DMS53 (cell line): ENCODE data around the gene PPP1R1B.

ENCODE experiments used
- DNase-seq: peaks from one replicate; lab custom pipeline; 2025; lab: John Stamatoyannopoulos, UW

The PPP1R1B gene

DNA sequence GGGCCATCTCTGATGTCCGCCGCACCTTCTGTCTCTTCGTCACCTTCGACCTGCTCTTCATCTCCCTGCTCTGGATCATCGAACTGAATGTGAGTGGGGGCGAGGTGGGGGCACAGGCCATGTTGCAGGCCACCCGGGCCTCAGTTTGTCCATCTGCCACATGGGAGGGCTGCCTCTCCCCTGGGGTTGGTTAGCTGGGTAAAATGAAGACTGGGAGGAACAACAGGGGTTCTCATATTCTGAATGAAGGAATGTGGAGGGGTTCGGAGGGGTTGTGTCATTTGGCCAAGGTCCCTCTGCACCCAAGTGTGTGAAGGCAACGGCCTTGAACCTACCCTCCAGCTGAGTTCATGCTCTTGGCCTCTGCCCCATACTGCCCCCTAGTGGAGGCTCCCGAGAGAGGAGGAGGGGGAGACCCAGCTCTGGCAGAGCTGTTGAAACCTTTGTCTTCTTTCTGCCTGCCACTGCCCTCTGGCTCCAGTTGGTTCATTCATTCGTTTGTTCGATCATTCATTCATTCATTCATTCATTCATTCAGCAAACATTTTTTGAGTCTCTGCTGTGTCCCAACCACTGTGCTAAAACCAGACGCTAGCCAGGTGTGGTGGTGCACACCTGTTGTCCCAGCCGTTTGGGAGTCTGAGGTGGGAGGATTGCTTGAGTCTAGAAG is 27.0 kb downstream of the PPP1R1B start:
- DNase-seq: peak; percentile 66

DNA sequence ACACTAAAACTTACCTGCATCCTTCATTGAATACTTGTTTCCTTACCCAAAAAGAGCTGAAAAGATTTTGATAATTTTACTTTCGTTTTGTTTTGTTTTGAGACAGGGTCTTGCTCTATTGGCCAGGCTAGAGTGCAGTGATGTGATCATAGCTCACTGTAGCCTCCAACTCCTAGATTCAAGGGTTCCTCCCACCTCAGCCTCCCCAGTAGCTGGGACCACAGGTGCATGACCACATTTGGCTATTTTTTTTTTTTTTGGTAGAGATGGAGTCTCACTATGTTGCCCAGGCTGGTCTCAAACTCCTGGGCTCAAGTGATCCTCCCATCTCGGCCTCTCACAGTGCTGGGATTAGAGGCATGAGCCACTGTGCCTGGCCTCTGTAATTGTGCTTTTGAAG is 28.4 kb downstream of the PPP1R1B start:
- no peak for DNase-seq

DNA sequence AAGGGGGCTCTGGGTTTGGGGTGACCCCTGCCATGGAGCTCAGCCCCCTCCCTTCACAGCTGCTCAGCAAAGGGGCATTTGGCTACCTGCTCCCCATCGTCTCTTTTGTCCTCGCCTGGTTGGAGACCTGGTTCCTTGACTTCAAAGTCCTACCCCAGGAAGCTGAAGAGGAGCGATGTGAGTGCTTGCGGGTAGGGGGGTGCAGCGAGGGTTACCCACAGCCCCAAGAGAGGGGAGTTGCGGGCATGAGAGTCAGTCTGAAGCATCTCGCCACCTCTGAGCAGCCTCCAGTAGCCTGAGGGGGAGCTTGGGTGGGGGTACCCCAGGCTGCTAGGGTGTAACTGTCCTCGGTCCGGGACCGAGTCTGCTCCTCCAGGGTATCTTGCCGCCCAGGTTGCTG is 31.6 kb downstream of the PPP1R1B start:
- no peak for DNase-seq

DNA sequence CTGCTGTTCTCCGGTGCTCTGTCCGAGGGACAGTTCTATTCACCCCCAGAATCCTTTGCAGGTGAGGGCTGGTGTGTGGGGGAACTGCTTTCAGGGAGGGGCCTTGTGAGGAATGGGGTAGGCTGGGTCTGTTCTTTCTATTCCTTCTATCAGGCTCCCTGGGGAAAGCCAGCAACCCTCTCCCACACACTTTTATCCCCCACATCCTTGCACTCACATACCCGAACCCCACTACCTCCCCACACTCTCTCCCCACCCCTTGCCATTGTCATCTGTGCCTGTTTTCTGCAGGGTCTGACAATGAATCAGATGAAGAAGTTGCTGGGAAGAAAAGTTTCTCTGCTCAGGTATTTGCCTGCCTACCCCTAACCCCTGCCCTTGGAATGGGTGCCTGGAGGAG is 32.0 kb downstream of the PPP1R1B start:
- no peak for DNase-seq

GRCh38 chr17:39659279-39660010 is 32.7 kb downstream of the PPP1R1B start:
- DNase-seq: no peak

- no peak for DNase-seq
These were observed 33.2 kb downstream of the PPP1R1B start for GRCh38 chr17:39660011-39660360.

DNA sequence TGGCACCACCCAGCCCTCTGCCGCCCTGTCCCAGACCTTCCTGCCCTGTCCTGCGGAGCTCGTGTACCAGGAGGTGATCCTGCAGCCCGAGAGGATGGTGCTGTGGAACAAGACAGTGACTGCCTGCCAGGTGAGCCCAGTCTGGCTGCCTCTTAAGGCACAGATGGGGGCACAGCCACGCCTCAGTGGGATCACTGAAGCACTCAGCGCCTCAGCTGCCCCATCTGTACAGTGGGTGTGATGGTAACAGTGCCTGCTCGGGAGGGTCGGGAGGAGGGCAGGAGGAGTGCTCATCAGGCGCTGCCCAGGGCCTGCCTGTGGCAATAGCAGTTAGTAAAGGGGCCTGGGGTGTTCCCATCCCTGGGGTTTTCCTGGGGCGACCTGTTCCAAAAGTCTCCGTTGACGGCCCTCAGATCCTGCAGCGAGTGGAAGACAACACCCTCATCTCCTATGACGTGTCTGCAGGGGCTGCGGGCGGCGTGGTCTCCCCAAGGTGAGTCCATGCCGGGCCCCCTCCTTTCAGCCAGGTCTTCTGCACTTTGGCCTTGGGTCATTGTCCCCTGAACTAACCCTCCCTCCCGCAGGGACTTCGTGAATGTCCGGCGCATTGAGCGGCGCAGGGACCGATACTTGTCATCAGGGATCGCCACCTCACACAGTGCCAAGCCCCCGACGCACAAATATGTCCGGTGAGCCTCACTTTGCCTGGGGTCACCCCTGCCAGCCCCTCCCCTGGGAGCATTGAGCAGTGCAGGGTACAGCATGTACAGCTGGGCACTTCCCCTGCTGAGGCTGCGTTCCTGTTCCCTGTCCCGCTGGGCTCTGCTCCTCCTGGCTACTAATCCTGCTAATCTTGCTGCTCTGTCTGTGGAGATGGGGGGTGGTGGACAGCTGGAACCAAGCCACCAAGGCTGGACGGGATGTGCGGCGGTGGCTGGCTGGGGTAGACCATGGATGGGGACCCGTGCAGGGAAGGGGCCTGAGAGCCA is 33.9 kb downstream of the PPP1R1B start:
- no peak for DNase-seq

GRCh38 chr17:39661744-39662541 is 35.2 kb downstream of the PPP1R1B start:
- no peak for DNase-seq

GRCh38 chr17:39662551-39663339 is 36.0 kb downstream of the PPP1R1B start:
- no peak for DNase-seq

- no peak for DNase-seq
These were observed 36.6 kb downstream of the PPP1R1B start for GRCh38 chr17:39663340-39663687.

GRCh38 chr17:39663688-39664580 is 37.2 kb downstream of the PPP1R1B start:
- DNase-seq: no peak

DNA sequence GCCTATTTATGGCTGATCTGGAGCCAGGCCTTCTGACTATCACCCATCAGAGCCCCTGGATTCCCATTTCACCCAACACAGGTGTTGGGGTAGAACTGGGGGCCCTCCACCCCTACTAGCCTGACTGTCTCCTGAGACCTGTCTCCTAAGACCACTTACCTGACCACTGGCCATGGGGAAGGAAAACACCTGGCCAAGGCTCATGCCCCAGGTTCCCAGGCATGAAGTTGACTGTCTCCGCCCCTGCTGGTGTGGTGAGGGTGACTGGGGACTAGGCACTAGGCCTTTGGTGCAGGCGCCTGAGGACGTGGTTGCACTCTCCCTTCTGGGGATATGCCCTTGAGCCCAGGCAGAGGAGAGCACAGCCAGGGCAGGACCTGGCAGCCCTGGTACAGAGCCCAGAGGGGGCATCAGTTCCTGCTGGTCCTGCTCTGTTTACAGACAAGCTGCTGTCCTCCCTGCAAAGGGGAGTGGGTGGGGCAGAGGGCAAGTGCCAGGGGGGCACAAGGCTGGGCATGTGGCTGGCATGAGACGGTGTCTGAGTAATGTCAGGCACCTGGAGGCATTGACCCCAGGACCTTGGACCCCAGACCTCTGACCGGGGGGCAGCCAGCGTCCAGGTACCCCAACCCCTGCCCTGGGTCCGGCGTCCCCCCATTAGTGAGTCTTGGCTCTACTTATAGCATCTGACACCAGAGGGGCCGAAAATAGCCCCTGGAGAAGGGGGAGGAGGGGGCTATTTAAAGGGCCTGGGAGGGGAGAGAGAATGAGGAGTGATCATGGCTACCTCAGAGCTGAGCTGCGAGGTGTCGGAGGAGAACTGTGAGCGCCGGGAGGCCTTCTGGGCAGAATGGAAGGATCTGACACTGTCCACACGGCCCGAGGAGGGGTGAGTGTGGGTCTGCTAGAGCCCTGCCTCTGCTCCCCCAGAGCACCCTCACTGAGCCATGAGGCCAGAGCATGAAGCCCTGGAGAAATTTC is 38.1 kb downstream of the PPP1R1B start, which contains the start of gene TCAP:
TCAP (plus strand) TSS at position 769 of the 981 bp plus-strand sequence; CDS start at position 780, 11 bp downstream.
- DNase-seq: peak; percentile 12

DNA sequence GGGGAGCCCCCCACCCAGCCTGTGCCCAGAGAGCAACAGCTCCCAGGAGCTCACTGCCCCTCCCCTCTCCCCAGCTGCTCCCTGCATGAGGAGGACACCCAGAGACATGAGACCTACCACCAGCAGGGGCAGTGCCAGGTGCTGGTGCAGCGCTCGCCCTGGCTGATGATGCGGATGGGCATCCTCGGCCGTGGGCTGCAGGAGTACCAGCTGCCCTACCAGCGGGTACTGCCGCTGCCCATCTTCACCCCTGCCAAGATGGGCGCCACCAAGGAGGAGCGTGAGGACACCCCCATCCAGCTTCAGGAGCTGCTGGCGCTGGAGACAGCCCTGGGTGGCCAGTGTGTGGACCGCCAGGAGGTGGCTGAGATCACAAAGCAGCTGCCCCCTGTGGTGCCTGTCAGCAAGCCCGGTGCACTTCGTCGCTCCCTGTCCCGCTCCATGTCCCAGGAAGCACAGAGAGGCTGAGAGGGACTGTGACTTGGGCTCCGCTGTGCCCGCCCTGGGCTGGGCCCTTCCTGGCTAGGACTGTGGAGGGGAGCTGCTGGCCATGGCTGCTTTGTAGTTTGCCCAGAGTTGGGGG is 39.0 kb downstream of the PPP1R1B start:
- peak; percentile 72 for DNase-seq

- DNase-seq: no peak
These were observed 39.5 kb downstream of the PPP1R1B start for GRCh38 chr17:39666231-39666600.

GRCh38 chr17:39666601-39667261 is 40.0 kb downstream of the PPP1R1B start:
- no peak for DNase-seq

DNA sequence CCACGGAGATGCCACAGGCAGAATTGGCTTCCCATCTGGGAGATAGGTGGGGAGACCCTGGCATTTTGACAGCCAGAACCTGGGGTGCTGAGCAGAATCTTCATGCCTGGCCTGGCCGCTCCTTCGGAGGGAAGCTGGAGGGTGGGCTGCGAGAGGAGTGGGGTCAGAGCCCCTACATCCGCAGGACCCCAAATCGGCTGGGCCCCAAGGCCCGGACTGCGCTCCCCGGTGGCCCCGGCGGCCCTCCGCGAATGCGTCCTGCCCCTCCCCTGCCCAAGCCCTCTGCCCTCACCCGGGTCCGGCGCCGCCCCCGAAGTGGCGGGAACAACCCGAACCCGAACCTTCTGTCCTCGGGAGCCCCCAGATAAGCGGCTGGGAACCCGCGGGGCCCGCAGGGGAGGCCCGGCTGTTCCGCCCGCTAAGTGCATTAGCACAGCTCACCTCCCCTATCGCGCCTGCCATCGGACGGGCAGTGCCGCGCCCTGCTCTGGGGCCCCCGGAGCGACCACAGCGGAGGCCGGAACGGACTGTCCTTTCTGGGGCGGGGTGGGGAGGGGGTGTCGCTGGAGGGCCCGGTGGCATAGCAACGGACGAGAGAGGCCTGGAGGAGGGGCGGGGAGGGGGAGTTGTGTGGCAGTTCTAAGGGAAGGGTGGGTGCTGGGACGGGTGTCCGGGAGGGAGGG is 40.7 kb downstream of the PPP1R1B start:
- peak; percentile 22 for DNase-seq
